GM23338 (cell line): ENCODE data around the gene PTPN12.

ENCODE experiments used
- CTCF ChIP-seq, 2 experiments: fragments of 200-600 bp in 1 of 2; sonication (generic) in 1 of 2; conservative IDR thresholded peaks; 2 replicates each; pipeline versions ENCODE4 v1.5.1 to v1.6.1; 2016 to 2017; ENCODE audit warnings: antibody characterized with exemption in 2 of 2, low read depth in 2 of 2, mild to moderate bottlenecking in 2 of 2, moderate library complexity in 1 of 2
- POLR2AphosphoS5 ChIP-seq: IDR thresholded peaks from 2 replicates; pipeline ENCODE4 v1.6.1; 2016; ENCODE audit warnings: antibody characterized with exemption, low read depth

- TF ChIP-seq CTCF (conservative IDR thresholded peaks at IDR 0.05; ENCODE audit: low read depth in 2 of 2) (no peak), POLR2AphosphoS5 (no peak)
Measured at GRCh38 chr7:77542409-77542808, 5.3 kb downstream of the PTPN12 start.
